Hepatocyte (in vitro differentiated cells): ENCODE data around the gene SRD5A1. TPM values are rescaled to one million over a fixed set of nuclear protein-coding genes. Genes with fewer than 3 reads are reported as not detected.

ENCODE experiments used
- DNase-seq: peaks from one replicate; pipeline ENCODE4 v3.0.0-alpha.2; 2016; ENCODE audit warnings: low spot score
- H2AFZ ChIP-seq: fragments of 200-600 bp; sonication (generic); 2 replicates; pipeline ENCODE4 v1.6.0; 2016; ENCODE audit warnings: antibody characterized with exemption, mild to moderate bottlenecking
- H3K27ac ChIP-seq: fragments of 200-600 bp; sonication (generic); 2 replicates; pipeline ENCODE4 v1.5.1; 2016; ENCODE audit warnings: mild to moderate bottlenecking
- H3K27me3 ChIP-seq: fragments of 200-600 bp; sonication (generic); 2 replicates; pipeline ENCODE4 v1.6.1; 2016
- H3K36me3 ChIP-seq: fragments of 200-600 bp; sonication (generic); replicated peaks from 2 replicates; pipeline ENCODE4 v1.5.1; 2016; ENCODE audit warnings: low read depth; ENCODE audit not compliant: insufficient read depth
- H3K4me1 ChIP-seq: fragments of 200-600 bp; sonication (generic); 2 replicates; pipeline ENCODE4 v1.5.1; 2016; ENCODE audit warnings: mild to moderate bottlenecking, moderate library complexity; ENCODE audit not compliant: insufficient read depth
- H3K4me2 ChIP-seq: fragments of 200-600 bp; sonication (generic); 2 replicates; pipeline ENCODE4 v1.6.0; 2016
- H3K4me3 ChIP-seq: fragments of 200-600 bp; sonication (generic); 2 replicates; pipeline ENCODE4 v1.5.1; 2016; ENCODE audit warnings: mild to moderate bottlenecking
- H3K79me2 ChIP-seq: fragments of 200-600 bp; sonication (generic); 2 replicates; pipeline ENCODE4 v1.6.0; 2017; ENCODE audit warnings: mild to moderate bottlenecking
- H3K9me2 ChIP-seq: fragments of 200-600 bp; sonication (generic); replicated peaks from 2 replicates; pipeline ENCODE4 v1.6.0; 2017; ENCODE audit warnings: mild to moderate bottlenecking; ENCODE audit not compliant: insufficient read depth
- H3K9me3 ChIP-seq: fragments of 200-600 bp; sonication (generic); 2 replicates; pipeline ENCODE4 v1.5.1; 2016; ENCODE audit warnings: low read depth, mild to moderate bottlenecking
- H4K20me1 ChIP-seq: fragments of 200-600 bp; sonication (generic); 2 replicates; pipeline ENCODE4 v1.6.0; 2016; ENCODE audit warnings: mild to moderate bottlenecking; ENCODE audit not compliant: insufficient read depth, poor library complexity, severe bottlenecking
- EZH2 ChIP-seq: fragments of 200-600 bp; sonication (generic); IDR thresholded peaks from 2 replicates; pipeline ENCODE4 v1.6.1; 2016; ENCODE audit warnings: antibody characterized with exemption, mild to moderate bottlenecking, borderline replicate concordance
- EZH2phosphoT487 ChIP-seq: fragments of 200-600 bp; sonication (generic); IDR thresholded peaks from one replicate; pipeline ENCODE4 v1.6.1; 2018; ENCODE audit warnings: antibody characterized with exemption, mild to moderate bottlenecking, low read depth, moderate library complexity; ENCODE audit not compliant: unreplicated experiment, severe bottlenecking
- WGBS: methylation state at CpG from one replicate; pipeline ENCODE4 v1.1.6; 2016; ENCODE audit warnings: low lambda C conversion rate; ENCODE audit errors: missing lambda C conversion rate; 5-methylcytosine and 5-hydroxymethylcytosine counted together
- polyA plus RNA-seq: library from polyadenylated mRNA; unstranded; fragments of >200 nt; fragmentation: Nextera tagmentation; extraction: Ambion mirVana; gene quantifications from 2 replicates; pipeline ENCODE4 v1.2.1, GENCODE V29; 2016
- total RNA-seq: library from RNA; depleted of rRNA; stranded (reverse); fragments of >200 nt; gene quantifications from 2 replicates; pipeline ENCODE4 v1.2.3, GENCODE V29; 2014
- TF ChIP-seq, protein P1 (sequence below): fragments of 200-600 bp; sonication (generic); IDR thresholded peaks from 2 replicates; pipeline ENCODE4 v1.5.1; 2016; ENCODE audit warnings: antibody characterized with exemption, mild to moderate bottlenecking; ENCODE audit not compliant: poor library complexity

Gene SRD5A1
- total and polyA plus RNA-seq, 2 experiments from 2014 or later = 8.6 to 12.1 TPM

DNA sequence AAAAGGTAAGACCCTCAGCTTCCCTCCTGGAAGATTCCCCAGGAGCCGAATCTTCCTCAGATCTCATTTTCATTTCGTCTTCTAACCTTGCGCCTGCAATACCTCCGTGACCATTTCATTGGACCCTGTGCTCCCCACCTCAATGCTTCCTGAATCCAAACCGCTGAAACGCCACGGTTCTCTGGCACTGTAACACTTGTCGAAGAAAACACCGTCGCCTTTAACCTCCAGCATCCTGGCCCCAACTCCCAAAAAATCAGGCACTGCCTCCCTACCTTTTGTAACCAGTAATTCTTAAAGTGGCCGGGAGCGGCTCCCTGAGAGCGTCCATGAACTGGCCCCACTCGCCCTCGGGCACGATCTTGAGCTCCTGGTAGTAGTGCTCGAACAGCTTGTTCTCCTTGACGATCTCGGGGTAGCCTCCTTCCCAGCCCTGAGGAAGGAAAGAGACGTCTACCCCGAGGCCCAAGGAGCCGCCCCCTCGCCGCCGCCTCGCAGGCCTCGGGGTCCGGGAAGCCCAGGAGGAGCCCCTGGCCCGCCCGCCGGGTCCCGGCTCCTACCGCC lies 834 bp upstream of the SRD5A1 start:
- TF ChIP-seq, protein P1, sequence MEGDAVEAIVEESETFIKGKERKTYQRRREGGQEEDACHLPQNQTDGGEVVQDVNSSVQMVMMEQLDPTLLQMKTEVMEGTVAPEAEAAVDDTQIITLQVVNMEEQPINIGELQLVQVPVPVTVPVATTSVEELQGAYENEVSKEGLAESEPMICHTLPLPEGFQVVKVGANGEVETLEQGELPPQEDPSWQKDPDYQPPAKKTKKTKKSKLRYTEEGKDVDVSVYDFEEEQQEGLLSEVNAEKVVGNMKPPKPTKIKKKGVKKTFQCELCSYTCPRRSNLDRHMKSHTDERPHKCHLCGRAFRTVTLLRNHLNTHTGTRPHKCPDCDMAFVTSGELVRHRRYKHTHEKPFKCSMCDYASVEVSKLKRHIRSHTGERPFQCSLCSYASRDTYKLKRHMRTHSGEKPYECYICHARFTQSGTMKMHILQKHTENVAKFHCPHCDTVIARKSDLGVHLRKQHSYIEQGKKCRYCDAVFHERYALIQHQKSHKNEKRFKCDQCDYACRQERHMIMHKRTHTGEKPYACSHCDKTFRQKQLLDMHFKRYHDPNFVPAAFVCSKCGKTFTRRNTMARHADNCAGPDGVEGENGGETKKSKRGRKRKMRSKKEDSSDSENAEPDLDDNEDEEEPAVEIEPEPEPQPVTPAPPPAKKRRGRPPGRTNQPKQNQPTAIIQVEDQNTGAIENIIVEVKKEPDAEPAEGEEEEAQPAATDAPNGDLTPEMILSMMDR = peak; percentile 4
- TF ChIP-seq EZH2phosphoT487 (no peak), EZH2 (no peak)
- no peaks in the 10 kb centered on the region for H3K27me3 ChIP-seq
- H3K4me1 ChIP-seq = peaks cover 8% of the 10 kb centered on the region
- peaks cover 67% of the 10 kb centered on the region for H3K79me2 ChIP-seq
- H3K9me2 ChIP-seq = no peaks in the 10 kb centered on the region
- no peaks in the 10 kb centered on the region for H3K9me3 ChIP-seq
- no peaks in the 10 kb centered on the region for H3K36me3 ChIP-seq
- H4K20me1 ChIP-seq = peaks cover 10% of the 10 kb centered on the region
- H3K4me3 ChIP-seq = peak overlapping the region; percentile 76
- WGBS = under 1% methylated on average over 21 of the region's 33 CpGs
- DNase-seq = no peak
- peak overlapping the region; percentile 30 for H2AFZ ChIP-seq
- peak overlapping the region; percentile 97 for H3K27ac ChIP-seq
- peak overlapping the region; percentile 99 for H3K4me2 ChIP-seq

DNA sequence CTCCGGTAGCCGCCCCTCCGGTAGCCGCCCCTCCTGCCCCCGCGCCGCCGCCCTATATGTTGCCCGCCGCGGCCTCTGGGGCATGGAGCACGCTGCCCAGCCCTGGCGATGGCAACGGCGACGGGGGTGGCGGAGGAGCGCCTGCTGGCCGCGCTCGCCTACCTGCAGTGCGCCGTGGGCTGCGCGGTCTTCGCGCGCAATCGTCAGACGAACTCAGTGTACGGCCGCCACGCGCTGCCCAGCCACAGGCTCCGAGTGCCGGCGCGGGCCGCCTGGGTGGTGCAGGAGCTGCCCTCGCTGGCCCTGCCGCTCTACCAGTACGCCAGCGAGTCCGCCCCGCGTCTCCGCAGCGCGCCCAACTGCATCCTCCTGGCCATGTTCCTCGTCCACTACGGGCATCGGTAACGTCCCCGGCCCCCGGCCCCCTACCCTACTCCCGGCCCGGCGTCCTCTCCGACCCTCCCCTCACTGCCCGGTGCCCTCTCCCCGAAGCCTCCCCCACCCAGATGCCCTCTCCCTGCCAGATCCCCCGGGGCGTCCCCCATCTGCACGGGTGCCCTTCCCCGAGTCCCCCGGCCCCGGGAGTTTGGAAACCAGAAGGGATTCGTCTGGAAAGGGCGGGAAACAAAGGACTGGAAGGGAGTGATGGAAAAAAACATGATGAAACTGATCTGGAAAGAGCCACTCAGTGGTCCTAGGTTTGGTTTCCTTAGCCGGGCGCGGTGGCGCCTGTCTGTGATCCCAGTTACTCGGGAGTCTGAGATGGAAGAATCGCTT lies 417 bp downstream of the SRD5A1 start:
- Histone ChIP-seq H3K36me3 (no peaks in the 10 kb centered on the region), H3K27ac (peak overlapping the region; percentile 97), H3K79me2 (peaks cover 54% of the 10 kb centered on the region), H2AFZ (peak overlapping the region; percentile 30), H3K4me1 (peaks cover 8% of the 10 kb centered on the region), H3K9me2 (no peaks in the 10 kb centered on the region), H4K20me1 (peaks cover 10% of the 10 kb centered on the region), H3K27me3 (no peaks in the 10 kb centered on the region), H3K4me2 (peak overlapping the region; percentile 99), H3K4me3 (peak overlapping the region; percentile 76), H3K9me3 (no peaks in the 10 kb centered on the region)
- peak; percentile 70 for DNase-seq
- TF ChIP-seq, protein P1 = no peak
- TF ChIP-seq EZH2 (no peak), EZH2phosphoT487 (no peak)
- 1% methylated on average over 20 of the region's 75 CpGs for WGBS

DNA sequence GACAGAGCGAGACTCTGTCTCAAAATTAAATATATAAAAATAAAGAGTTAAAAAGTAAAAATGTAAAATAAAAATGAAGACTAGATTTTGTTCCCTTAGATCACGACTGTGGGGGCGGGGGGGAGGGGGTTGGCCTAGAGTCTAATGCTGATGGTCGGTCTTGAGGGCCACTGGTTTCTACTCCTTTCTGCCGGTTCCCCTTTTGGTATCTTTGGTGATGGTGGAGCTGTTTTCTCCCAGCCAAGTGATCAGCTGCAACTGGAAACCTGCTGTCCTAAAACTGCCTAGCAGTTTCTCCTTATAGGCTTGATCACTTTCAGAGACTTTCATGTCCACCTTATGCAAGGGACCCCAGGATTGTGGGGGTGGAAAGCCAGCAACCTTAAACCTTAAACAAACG lies 1.1 kb downstream of the SRD5A1 start:
- Histone ChIP-seq H3K79me2 (peaks cover 48% of the 10 kb centered on the region), H2AFZ (peak overlapping the region; percentile 30), H3K9me3 (no peaks in the 10 kb centered on the region), H3K36me3 (no peaks in the 10 kb centered on the region), H4K20me1 (peaks cover 10% of the 10 kb centered on the region), H3K27ac (no peak overlapping the region), H3K4me1 (peaks cover 8% of the 10 kb centered on the region), H3K27me3 (no peaks in the 10 kb centered on the region), H3K9me2 (no peaks in the 10 kb centered on the region), H3K4me2 (peak overlapping the region; percentile 99), H3K4me3 (peak overlapping the region; percentile 76)
- TF ChIP-seq EZH2 = no peak
- no peak for TF ChIP-seq EZH2phosphoT487
- TF ChIP-seq, protein P1 = no peak
- WGBS = 7% methylated on average over 6 of the region's 6 CpGs
- DNase-seq = no peak
